ENCODE data around the gene TCERG1L.

DNA sequence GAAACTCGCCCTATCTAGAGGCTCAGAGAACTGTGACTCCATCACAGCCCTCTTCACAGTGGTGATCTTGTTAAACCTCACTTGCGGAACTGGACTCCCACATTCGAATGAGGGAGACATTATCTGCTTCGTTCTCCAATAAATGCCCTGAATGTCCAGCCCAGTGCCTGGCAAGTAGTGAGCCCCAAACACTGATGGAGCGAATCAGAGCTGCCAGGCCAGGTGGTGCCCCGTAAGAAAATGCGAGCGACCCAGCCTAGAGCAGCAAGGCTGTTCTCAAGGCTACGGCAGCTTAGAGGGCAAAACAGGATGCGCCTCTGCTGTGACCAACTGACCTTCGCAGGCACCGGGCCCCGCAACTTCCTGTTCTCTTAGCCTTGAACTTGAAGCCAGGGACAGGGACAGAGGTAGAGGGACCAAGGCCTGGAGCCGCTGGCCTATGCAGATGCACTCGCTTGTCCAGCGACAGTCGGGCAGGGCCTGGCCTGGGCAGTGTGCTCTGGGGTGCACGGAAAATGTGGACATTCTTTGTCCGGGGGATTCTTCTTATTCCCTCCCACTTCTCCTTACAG lies 217.6 kb downstream of the TCERG1L start:
- TF ChIP-seq, protein P1, sequence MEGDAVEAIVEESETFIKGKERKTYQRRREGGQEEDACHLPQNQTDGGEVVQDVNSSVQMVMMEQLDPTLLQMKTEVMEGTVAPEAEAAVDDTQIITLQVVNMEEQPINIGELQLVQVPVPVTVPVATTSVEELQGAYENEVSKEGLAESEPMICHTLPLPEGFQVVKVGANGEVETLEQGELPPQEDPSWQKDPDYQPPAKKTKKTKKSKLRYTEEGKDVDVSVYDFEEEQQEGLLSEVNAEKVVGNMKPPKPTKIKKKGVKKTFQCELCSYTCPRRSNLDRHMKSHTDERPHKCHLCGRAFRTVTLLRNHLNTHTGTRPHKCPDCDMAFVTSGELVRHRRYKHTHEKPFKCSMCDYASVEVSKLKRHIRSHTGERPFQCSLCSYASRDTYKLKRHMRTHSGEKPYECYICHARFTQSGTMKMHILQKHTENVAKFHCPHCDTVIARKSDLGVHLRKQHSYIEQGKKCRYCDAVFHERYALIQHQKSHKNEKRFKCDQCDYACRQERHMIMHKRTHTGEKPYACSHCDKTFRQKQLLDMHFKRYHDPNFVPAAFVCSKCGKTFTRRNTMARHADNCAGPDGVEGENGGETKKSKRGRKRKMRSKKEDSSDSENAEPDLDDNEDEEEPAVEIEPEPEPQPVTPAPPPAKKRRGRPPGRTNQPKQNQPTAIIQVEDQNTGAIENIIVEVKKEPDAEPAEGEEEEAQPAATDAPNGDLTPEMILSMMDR (IDR thresholded peaks at IDR 0.05) = no peak
- no peak for TF ChIP-seq POLR2A (IDR thresholded peaks at IDR 0.05)
